Myocyte (in vitro differentiated cells): ENCODE data around the gene FRZB. TPM values are rescaled to one million over a fixed set of nuclear protein-coding genes. Genes with fewer than 3 reads are reported as not detected.
"Not testable (repeated sequence)": the region's sequence is repeated elsewhere in the genome, so short reads cannot be mapped to it uniquely, and the experiment has no call there.

Experiments used
- DNase-seq: peaks from one replicate; pipeline ENCODE4 v3.0.0-alpha.2; 2012; ENCODE audit warnings: low read depth
- total RNA-seq: library from RNA; depleted of rRNA; stranded (reverse); fragments of >200 nt; gene quantifications from 2 replicates; pipeline ENCODE4 v1.2.3, GENCODE V29; 2014

Gene FRZB
- total RNA-seq, 1 donor from 2014 or later = 1.7 TPM

DNA sequence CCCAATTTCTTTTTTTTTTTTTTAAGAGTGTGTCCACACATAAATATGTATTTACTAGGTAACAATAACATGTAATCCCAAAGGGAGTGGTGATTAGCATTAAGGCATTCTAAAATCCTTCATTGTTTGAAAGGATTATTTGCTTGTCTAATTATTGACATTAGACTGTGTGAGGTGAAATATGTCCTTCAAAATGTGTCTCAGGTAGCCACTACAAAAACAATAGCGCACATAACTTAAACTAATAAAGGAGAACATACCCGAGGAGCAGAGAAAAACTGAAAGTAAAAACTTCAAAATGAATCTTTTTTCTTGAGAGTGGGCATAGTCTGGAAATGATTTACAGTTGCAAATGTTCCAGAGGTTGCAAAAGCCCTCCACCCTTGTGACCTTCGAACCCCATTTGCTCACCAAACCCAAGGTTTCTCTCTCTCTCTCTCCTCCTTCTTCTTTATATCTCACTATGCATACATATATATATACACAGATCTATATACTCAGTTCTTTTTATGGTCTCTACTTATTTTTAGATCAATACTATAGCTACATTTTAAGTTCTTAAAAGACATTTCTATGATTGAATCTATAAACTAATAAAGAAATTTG lies 24.4 kb upstream of the FRZB start:
- no peak for DNase-seq

DNA sequence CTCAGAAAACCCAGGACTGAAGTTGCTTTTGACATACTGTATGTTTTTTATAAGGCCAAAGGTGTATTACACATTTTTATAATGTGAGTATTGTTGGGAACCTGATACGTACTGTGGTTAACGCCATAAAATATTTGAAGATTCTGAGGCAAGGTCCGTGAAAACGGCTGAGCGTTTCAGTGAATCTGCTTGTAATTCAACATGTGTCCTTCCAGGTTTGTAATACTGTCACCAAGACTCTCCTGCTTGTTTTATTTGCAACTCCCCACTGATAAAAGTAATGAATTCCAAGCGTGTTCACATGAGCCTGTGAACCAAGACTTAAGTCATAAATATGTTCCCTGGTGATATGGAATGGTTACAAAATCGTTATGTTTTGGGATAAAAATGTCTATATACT lies 23.9 kb upstream of the FRZB start:
- DNase-seq = peak; percentile 13

DNA sequence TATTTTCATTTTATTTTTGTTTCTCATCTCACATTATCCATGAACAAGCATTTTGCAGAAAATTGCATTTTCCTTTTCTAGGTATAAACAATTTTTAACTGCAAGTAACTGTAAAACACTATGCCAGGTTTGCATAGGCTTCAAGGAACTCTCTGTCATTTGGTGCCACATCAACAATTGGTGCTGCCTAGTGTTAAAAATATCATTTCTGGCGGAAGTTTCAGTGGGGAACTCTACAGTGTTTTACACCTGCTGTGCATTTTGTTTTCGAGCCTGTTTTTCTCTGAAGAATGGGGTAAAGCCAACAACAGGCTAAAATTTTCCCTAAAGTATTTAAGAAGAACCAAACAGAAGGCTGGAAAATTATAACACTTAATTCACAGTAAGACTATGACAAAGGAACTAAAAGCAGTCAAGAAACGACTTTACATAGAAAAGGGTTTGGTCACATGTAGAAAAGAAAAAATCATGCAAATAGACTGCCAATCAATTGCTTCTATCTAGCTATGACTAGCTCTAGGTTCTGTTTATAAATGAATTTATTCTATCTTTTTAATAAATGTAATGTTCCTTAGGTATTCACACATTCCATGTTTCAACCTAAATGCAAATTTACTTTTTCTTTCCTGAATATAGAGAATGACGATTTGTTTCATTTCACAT lies 21.4 kb upstream of the FRZB start:
- DNase-seq = no peak

DNA sequence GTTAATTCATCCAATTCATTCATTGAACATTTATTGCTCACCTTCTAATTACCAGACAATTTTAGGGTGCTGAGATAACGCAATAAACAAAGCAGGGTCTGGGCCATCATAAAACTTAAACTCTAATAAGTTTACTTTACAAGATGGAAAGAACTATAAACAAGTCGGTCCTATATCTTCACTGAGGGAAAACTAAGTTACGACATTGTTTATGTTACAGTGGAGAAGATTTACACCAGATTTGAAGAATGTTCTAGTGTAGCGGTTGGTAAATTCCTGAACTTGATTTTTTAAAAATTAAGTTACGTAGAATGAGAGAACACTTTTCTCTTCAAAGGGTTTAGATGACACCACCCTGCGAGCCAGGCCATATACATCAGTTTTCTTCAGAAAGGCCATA lies 20.7 kb upstream of the FRZB start:
- no peak for DNase-seq

DNA sequence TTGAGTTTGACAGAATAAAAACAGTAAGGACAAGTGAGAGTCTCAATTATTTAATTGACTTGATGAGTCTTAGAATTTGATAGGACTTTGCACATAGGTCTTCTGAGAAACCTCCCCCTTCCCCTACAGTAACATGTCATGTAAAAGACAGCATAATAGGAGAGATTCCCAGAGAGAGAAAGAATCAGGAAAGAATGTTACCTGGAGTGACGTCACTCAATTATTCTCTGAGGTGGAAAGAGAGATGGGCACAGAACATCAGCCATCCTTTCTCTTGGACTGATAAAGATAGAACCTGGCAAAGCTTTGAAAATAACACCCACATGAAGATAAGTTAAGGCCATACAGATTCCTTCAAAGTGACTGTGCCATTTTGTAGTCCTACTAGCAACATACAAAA lies 19.3 kb upstream of the FRZB start:
- no peak for DNase-seq

DNA sequence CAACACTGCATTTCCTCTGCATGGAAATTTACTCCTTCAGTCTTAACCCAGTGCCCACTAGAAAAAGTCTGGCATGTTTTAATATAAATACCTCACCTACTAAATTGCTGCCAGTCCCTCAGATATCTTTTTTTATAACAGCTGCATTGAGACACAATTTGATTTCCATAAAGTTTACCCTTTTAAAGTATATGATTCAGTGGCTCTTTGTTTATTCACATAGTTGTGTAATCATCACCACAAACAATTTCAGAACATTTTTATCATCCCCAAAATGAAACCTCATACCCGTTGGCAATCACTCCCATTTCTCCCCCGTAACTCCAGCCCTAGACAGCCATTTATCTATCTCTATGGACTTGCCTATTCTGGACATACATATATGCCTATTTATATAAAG lies 17.0 kb upstream of the FRZB start:
- DNase-seq = peak; percentile 35

DNA sequence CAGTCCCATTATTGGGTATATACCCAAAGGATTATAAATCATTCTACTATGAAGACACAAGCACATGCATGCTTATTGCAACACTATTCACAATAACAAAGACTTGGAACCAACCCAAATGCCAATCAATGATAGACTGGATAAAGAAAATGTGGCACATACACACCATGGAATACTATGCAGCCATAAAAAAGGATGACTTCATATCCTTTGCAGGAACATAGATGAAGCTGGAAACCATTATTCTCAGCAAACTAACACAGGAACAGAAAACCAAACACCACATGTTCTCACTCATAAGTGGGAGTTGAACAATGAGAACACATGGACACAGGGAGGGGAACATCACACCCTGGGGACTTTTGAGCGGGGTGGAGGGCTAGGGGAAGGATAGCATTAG lies 13.7 kb upstream of the FRZB start:
- not testable (repeated sequence) for DNase-seq

DNA sequence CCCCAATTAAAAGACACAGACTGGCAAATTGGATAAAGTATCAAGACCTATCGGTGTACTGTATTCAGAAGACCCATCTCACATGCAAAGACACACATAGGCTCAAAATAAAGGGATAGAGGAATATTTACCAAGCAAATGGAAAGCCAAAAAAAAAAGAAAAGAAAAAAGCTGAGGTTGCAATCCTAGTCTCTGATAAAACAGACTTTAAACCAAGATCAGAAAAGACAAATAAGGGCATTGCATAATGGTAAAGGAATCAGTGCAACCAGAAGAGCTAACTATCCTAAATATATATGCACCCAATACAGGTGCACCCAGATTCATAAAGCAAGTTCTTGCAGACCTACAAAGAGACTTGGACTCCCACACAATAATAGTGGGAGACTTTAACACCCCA lies 10.2 kb upstream of the FRZB start:
- DNase-seq = not testable (repeated sequence)

DNA sequence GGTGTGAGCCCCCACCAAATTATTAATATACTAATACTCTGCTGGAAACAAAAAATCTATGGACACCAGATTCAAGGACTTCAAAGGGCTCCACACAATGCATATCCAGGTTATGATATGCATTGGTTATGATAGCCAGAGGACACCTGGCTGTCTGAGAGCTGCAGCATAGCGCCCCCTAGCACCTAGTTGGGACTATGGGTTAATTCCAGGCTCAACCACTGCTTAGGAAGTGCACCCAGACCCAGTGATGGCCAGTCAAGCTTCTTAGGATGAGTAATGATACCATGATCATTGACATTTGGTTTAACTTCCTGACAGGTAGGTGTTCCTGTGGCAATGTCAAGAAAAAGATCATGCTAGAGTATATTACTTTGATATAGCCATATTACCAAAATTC lies 3.8 kb upstream of the FRZB start:
- no peak for DNase-seq

DNA sequence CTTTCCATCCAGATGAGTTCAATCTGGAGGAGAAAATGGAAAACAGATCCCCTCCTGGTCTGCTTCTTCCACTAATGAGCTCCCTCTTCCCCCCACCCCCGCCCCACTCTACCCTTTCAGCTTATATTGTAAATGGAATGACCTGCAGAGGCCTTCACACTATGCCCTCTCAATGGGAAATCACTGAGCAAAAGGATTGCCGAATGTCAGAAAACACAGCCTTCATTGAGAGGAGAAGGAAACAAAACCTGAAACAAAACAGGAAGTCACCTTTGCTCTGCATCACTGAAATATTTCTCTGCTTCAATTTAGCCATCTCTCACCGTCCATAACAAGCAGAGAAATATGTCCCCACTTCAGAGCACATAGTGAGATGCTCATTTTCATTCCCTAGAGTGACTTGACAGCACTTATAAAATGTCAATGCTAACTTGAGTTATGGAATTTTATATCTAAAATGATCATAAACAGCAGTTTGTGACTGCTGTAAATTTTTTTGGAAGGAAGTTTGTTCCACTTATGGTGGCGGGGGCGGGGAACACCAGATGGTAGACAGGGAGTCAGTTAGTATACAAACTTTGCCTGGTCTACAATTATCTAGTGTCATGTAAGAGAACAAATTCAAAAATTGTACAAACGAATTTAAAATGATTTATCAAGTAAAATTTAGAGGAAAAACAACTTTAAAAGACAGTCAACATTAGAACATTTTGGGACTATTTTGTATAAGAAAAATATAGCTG lies 1.8 kb upstream of the FRZB start:
- DNase-seq = no peak

DNA sequence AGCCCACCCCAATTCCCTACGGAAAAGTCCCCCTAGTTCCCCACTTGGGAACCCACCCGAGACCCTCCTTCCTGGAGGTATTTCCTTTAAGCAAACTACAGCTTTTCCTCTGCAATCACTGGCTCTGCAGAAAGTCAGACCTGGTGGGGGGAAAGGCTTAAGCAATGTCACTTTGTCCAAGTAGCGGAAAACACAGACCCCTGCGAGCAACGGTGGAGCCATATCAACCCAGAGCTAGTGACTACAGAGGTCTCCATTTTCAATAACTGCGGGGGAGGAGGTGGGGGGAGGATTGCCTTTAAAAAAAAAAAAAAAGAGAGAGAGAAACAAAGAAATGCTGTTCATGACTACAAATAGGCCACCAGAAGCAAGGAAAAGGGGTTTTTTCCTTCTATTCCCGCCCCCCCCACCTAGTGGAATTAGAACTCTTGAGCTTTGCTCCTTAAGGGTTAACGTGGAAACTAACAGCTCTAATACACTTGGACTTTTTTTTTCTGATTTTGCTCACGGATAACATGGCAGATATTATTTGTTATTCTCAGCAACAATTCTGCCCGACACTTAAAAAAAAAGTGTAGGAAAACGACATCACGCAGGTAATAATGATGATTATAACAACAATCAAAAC lies 1.1 kb upstream of the FRZB start:
- DNase-seq = no peak

DNA sequence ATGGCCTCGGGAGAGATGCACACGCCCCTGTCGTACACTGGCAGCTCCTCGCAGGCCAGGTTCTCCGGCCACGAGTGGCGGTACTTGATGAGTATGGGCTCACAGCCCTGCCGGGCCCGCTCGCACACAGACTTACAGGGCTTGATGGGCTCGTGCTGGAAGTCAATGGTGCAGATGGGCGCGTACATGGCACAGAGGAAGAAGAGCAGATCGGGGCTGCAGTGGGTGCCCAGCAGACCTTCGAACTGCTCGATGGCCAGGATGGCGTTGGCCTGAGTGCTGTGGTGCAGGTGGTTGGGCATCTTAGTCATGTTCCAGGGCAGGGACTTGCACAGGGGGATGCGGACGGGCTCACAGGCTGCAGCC lies 359 bp downstream of the FRZB start:
- no peak for DNase-seq

DNA sequence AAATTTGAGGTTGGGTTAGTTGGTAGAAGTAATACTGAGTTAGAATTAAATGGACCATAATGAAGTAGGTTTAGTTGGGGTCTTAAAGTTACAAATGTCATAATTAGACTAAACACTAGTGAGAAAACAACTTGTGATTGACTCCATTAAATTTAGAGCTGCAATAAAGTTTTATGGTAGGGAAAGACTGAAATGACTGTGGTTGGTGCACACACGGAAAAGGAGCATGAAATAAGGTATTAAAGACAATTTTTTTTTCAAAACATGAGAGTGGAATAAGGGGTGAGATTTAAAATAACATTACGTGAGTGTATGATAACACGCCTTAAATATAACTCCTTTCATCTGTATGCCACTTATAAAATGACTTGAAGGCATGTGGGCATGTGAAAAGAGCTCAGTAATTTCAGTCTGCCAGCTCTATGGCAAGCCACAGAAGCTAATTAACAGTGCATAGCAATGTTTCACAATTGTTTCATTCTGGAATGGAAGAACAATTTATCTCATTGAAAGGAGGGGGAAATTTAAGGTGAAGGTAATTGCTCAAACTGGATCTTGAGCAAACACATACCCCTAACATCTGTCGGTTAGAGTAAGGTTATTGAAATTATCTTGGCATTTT lies 1.4 kb downstream of the FRZB start:
- no peak for DNase-seq

DNA sequence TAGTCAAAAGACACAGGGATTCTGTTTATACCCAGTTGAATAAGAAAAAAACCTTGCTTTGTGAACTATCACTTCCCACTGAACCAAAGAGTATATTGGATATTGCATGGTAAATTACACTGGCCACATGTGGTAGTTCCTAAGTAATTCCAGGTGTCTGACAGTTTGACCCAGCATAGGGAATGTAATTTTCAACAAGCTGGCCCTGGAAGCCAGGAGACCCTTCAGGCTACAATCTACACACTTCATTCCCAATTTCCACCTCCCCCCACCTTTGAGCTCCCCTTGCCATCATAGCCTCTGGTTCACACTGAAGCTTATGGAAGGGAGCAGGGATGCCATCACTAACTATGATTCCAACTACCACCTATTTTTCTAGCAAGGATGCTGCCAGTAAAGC lies 2.8 kb downstream of the FRZB start:
- DNase-seq = no peak

DNA sequence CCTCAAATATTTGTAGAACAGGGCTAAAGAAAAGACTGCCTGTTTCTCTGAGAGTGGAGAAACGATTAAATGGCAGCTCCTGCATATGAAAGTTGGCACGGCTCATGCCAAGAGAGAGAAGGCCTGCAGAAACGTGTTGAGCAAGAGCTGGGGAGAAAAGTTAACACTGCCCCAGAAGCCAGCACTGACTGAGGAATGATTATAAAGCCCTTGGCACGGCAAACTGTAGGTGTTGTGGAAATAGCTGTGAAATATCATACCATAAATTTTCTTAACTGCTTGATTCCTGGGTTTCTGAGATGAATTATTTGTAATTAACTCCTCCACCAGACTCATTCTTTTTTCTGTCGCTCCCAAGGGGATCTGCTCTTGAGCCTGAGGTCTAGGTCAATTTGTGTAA lies 4.3 kb downstream of the FRZB start:
- DNase-seq = no peak

DNA sequence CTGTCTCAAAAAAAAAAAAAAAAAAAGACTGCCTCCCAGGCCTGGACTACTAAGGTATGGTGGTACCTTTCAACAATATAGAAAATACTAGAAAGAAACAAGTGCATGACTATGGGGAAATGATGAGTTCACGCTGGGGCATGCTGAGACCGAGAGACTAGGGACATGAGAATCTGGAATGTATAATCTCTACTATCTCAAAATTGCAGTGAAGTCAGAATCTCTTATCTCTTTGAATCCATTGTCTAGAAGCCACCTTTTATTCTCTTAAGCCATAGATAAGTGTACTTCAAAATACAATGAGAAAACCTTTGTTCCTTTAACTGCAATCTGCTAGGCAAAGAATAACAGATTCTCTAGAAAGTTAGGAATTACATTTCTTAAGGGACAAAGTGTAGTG lies 5.6 kb downstream of the FRZB start:
- DNase-seq = no peak

DNA sequence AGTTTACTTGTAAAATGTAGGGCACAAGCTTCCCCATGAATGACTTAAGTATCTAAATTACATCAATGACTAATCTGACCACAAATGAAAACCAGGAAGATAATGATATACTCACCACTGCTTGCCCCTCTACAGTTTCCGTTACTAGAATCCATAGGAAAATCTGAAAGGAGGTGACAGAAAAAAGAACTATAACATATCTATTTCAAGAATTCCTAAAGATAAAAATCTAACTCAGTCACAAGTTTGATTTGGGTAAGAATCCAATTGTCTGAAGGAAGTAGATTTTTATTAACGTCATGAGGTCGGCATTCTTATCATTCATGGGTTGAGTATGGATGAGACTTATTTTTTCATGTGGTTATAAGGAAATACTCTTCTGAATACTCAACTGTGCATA lies 7.8 kb downstream of the FRZB start:
- DNase-seq = peak; percentile 36

DNA sequence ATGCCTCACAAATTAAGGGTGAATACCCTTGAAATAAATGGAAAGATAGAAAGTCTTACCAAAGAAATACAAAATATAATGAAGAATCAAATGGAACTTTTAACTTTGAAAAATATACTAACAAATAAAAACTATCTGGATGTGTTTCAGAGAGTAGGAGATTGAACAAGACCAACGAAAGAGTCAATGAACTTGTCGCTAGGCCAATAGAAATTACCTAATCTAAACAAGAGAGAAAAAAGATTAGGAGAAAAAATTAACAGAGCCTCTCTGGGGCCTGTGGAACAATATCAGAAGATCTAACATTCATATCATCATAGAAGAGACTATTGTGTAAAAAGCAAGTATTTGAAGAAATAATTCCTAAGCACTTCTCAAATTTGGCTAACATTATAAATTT lies 11.1 kb downstream of the FRZB start:
- DNase-seq = no peak

DNA sequence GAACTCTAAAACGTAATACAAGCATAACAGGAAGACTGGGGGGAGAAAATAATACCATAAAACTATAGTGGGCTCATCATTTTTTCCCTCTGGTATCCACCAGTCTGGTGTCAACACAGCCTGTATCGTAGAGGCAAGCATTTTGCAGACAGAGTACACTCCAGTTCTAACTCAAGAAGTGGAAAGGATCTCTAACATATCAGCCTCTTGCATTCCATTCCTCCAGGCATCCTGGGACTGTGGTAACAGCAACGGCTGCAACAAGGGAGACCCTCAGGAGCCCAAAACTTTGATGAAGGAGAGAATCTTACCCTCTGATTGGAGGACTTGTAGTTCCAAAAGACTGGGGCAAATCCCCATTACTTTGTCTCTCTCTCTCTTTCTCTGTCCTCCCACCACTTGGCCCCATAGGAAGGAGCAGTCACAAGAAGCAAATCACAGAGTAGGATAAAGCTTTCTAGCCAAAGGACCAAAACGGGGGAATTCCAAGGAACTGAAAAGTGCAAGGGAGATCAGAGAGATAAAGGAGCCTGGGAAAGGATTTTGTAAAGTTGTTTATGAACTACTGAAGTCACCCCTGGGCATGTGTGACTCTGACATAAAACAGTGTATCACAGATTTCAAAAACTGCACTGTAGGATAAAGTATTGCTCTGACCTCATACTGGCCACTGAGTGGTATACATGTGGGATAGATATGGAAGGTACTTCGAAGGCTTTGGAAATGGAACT lies 11.9 kb downstream of the FRZB start:
- DNase-seq = no peak

DNA sequence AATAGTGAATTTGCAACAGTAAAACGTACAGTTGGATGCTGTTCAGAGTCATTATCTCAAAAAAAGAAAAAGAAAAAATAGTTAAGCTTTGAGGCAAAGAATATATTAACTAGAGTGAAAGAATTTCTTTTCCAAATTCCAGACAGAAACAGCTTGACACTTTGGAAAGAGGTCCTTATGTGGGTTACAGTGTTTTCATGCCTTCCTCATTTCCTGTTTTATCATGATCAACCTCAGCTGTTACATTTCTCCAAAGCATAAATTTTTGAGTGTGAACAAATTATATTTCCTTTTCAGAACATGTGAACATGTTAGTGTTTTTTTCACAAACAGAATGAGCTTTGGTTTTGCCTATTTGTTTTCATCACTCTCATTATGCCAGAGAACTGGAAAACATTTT lies 13.6 kb downstream of the FRZB start:
- DNase-seq = peak; percentile 25

DNA sequence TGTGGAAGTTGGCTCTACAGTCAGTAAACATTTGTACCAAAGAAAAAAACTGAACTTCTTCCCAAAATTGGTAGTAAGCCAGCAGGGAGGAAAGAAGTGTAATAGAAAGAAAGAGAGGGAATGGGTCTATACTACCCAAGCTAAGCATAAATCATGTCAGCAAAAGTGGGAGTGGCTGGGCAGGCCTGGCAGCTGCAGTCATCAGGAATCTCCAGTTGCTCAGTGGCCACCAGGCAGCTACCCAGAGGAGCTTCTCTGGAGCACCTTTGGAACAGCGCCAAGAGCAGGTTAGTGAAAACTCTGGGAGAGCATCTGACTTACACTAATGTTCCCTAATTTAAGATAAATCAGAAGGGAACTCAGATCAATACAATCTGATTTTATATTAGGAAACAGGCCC lies 14.3 kb downstream of the FRZB start:
- DNase-seq = peak; percentile 72
